BE2C (cell line): ENCODE data around the gene TMEM81.

Experiments used
- DNase-seq: peaks from one replicate; pipeline ENCODE4 v3.0.0-alpha.2; 2020
- H3K27me3 ChIP-seq: fragments of 250-450 bp; sonication (Bioruptor Pico); 2 replicates; pipeline ENCODE4 v1.5.1; 2020; ENCODE audit warnings: mild to moderate bottlenecking
- H3K36me3 ChIP-seq: fragments of 250-450 bp; sonication (Bioruptor Pico); 2 replicates; pipeline ENCODE4 v1.5.1; 2020; ENCODE audit warnings: mild to moderate bottlenecking
- H3K4me1 ChIP-seq: fragments of 250-450 bp; sonication (Bioruptor Pico); 2 replicates; pipeline ENCODE4 v1.5.1; 2020
- H3K4me3 ChIP-seq: 2 replicates; pipeline ENCODE4 v1.5.1; 2011; ENCODE audit warnings: low read depth, low read length
- H3K9me3 ChIP-seq: fragments of 250-450 bp; sonication (Bioruptor Pico); 2 replicates; pipeline ENCODE4 v1.5.1; 2020
- CTCF ChIP-seq: IDR thresholded peaks from 2 replicates; pipeline ENCODE4 v1.5.1; 2012; ENCODE audit warnings: mild to moderate bottlenecking, low read depth, low read length

The TMEM81 gene

GRCh38 chr1:205108464-205108863 lies 24.2 kb upstream of the TMEM81 start:
- H3K9me3 ChIP-seq: no peaks in the 10 kb centered on the region
- DNase-seq: no peak
- no peak for TF ChIP-seq CTCF
- H3K27me3 ChIP-seq: no peaks in the 10 kb centered on the region
- no peak overlapping the region for H3K4me3 ChIP-seq
- no peaks in the 10 kb centered on the region for H3K4me1 ChIP-seq
- peaks cover 47% of the 10 kb centered on the region for H3K36me3 ChIP-seq

- no peak for TF ChIP-seq CTCF
- H3K4me1 ChIP-seq: no peaks in the 10 kb centered on the region
- no peak overlapping the region for H3K4me3 ChIP-seq
- no peak for DNase-seq
- no peaks in the 10 kb centered on the region for H3K27me3 ChIP-seq
- H3K36me3 ChIP-seq: peaks cover 51% of the 10 kb centered on the region
- no peaks in the 10 kb centered on the region for H3K9me3 ChIP-seq
These were observed 23.1 kb upstream of the TMEM81 start for GRCh38 chr1:205107327-205107726.

GRCh38 chr1:205102404-205102803 lies 18.1 kb upstream of the TMEM81 start:
- Histone ChIP-seq H3K4me3 (no peak overlapping the region), H3K27me3 (no peaks in the 10 kb centered on the region), H3K36me3 (peaks cover 77% of the 10 kb centered on the region), H3K4me1 (no peaks in the 10 kb centered on the region), H3K9me3 (no peaks in the 10 kb centered on the region)
- TF ChIP-seq CTCF: no peak
- no peak for DNase-seq

GRCh38 chr1:205098242-205098641 lies 14.0 kb upstream of the TMEM81 start:
- DNase-seq: no peak
- no peak for TF ChIP-seq CTCF
- Histone ChIP-seq H3K9me3 (no peaks in the 10 kb centered on the region), H3K4me3 (no peak overlapping the region), H3K36me3 (peaks cover 83% of the 10 kb centered on the region), H3K4me1 (no peaks in the 10 kb centered on the region), H3K27me3 (no peaks in the 10 kb centered on the region)

- no peaks in the 10 kb centered on the region for H3K27me3 ChIP-seq
- no peaks in the 10 kb centered on the region for H3K4me1 ChIP-seq
- TF ChIP-seq CTCF: no peak
- no peaks in the 10 kb centered on the region for H3K9me3 ChIP-seq
- no peak overlapping the region for H3K4me3 ChIP-seq
- DNase-seq: no peak
- peaks cover 77% of the 10 kb centered on the region for H3K36me3 ChIP-seq
These were observed 11.2 kb upstream of the TMEM81 start for GRCh38 chr1:205095422-205095821.

- Histone ChIP-seq H3K9me3 (no peaks in the 10 kb centered on the region), H3K27me3 (no peaks in the 10 kb centered on the region), H3K36me3 (peaks cover 49% of the 10 kb centered on the region), H3K4me3 (no peak overlapping the region), H3K4me1 (no peaks in the 10 kb centered on the region)
- DNase-seq: no peak
- no peak for TF ChIP-seq CTCF
These were observed 6.9 kb upstream of the TMEM81 start for GRCh38 chr1:205091043-205091740.
